HG02798 (cell line): Measurements from ENCODE around the gene G3BP2.
A peak's percentile ranks its signal among the peaks of the same experiment; 100 is the strongest.

Experiments
- ATAC-seq: cut with Tn5 transposase; IDR thresholded peaks from one replicate; pipeline ENCODE4 v1.9.1; 2021; ENCODE audit warnings: mild to moderate bottlenecking; ENCODE audit not compliant: unreplicated experiment, poor library complexity

G3BP2 gene

GRCh38 chr4:75644095-75644494 lies 29.1 kb downstream of the G3BP2 start:
- ATAC-seq: no peak

GRCh38 chr4:75643651-75644050 lies 29.6 kb downstream of the G3BP2 start:
- no peak for ATAC-seq

GRCh38 chr4:75639124-75639695 lies 34.0 kb downstream of the G3BP2 start:
- ATAC-seq: no peak

GRCh38 chr4:75637827-75638226 lies 35.4 kb downstream of the G3BP2 start:
- ATAC-seq: no peak

GRCh38 chr4:75637176-75637575 lies 36.0 kb downstream of the G3BP2 start:
- no peak for ATAC-seq

- ATAC-seq: no peak
Observed at GRCh38 chr4:75634951-75635350, 38.3 kb downstream of the G3BP2 start.

- ATAC-seq: no peak
Observed at GRCh38 chr4:75634281-75634680, 38.9 kb downstream of the G3BP2 start.

DNA sequence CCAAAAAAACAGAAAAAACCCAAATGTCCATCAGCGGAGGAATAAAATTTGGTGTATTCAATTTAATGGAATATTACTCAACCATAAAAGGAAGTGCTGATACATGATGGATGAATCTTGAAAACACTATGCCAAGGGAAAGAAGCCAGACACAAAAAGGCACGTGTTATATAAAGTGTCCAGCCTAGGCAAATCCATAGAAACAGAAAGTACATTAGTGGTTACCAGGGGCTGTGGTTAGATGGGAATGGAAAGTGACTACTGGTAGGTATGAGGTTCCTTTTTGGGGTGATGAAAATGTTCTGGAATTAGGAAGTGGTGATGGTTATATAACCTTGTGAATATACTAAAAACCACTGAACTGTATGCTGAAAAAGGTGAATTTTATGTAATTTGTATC lies 39.4 kb downstream of the G3BP2 start:
- ATAC-seq: no peak

DNA sequence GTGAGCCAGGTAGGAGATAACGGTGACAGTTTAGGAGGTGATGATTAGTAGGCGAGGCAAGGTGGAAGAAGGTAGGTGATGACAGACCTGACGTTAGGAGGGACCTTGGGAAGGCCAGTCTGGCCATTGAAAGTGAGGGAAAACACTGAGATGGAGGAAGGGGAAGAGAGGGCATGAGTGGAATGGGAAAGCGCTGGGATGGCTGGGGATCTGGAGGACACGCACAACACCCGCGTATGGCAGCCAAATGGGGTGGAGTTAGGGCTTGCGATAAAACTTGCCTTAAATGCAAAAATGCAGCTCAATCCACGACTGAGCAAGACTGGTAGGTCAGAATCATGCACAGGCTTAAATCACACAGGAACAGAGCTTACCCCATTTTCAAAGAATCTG lies 42.3 kb downstream of the G3BP2 start:
- no peak for ATAC-seq

DNA sequence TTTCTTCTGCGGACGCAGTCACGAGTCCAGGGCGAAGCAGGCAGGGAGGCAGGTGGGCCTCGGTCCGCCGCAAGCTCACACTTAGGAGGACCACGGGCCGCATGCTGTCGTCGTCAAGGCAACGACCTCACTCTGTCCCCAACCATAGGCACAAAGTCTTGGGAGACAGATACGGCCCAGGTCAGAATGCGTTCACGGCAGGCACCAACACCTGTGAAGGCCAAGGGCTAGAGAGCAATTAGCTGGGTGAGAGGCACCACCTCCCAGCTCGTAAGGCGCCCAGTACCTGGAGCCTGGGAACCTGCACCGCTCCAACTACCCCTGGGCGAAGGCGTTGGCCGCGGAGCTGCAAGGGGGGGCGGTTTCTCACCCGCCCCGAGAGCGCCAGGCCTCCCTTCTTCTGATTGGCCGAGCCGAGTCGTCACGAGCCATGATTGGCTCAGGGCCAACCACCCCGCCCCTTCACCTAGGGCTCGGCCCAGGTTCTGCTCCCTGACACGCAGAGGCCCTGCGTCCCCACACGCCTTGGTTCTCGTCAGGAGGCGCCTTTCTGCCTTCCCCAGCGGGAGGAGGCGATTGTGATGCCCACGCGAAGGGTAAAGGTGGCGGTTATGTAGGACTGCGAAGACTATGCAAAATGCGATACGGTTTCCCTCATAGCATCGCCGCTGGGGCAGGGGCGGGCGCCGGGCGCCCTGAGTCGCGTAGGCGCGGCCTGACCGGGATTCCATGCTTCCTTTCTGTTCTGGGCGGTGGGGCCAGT lies 42.9 kb downstream of the G3BP2 start, which contains the start of gene CDKL2:
Gene CDKL2, minus strand, starts transcription at position 355 of the 763 bp plus-strand sequence. CDS start 4,540 bp downstream, outside the sequence.
- peak; percentile 100 for ATAC-seq

GRCh38 chr4:75629239-75629638 lies 44.0 kb downstream of the G3BP2 start:
- no peak for ATAC-seq

DNA sequence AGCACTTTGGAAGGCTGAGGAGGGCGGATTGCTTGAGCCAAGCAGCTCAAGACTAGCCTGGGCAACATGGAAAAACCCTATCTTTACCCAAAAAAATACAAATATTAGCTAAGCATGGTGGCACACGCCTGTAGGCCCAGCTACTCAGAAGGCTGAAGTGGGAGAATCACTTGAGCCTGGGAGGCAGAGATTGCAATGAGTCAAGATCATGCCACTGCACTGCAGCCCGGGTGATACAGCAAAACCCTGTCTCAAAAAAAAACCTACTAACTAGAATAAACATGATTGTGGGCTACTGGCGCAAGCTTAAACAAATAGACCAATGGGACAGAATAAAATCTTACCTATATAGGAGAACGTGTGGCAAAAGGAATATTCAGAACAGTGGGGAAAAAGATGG lies 50.2 kb downstream of the G3BP2 start:
- ATAC-seq: no peak

- ATAC-seq: no peak
Observed at GRCh38 chr4:75621715-75622114, 51.5 kb downstream of the G3BP2 start.

GRCh38 chr4:75612306-75612705 lies 60.9 kb downstream of the G3BP2 start:
- no peak for ATAC-seq

- no peak for ATAC-seq
Observed at GRCh38 chr4:75605928-75606327, 67.3 kb downstream of the G3BP2 start.

GRCh38 chr4:75599647-75600046 lies 73.6 kb downstream of the G3BP2 start:
- no peak for ATAC-seq

DNA sequence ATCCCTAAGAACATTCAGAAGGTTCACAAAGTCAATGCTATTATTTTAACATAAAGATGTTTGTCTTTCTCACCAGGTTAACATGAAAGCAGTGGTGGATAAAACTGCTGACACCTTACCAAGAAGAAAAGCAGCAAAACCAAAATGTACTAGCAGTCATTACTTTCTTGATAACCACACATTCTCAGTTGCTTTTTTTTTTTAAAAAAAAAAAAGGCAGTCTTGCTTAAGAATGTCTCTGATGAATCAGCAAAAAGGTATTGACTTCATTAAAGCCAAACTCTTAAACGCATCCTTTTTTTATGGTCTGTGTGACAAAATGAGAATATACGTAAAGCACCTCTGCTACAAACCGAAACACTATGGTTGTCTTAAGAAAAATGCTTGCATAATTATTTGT lies 74.8 kb downstream of the G3BP2 start:
- no peak for ATAC-seq

- ATAC-seq: no peak
Observed at GRCh38 chr4:75596061-75596460, 77.2 kb downstream of the G3BP2 start.

GRCh38 chr4:75593393-75593792 lies 79.8 kb downstream of the G3BP2 start:
- ATAC-seq: no peak
